ENCODE measurements around the gene MEIOC.

The MEIOC gene

GRCh38 chr17:44719444-44719843 lies 63.2 kb downstream of the MEIOC start:
- no peak for DNase-seq

- DNase-seq: no peak
Observed at GRCh38 chr17:44722254-44722653, 66.0 kb downstream of the MEIOC start.

Measured in CD4-positive, alpha-beta T cell treated with Interleukin-4 for 4 hours (primary cell).